Measurements from ENCODE around the gene RPS5.

The RPS5 gene

DNA sequence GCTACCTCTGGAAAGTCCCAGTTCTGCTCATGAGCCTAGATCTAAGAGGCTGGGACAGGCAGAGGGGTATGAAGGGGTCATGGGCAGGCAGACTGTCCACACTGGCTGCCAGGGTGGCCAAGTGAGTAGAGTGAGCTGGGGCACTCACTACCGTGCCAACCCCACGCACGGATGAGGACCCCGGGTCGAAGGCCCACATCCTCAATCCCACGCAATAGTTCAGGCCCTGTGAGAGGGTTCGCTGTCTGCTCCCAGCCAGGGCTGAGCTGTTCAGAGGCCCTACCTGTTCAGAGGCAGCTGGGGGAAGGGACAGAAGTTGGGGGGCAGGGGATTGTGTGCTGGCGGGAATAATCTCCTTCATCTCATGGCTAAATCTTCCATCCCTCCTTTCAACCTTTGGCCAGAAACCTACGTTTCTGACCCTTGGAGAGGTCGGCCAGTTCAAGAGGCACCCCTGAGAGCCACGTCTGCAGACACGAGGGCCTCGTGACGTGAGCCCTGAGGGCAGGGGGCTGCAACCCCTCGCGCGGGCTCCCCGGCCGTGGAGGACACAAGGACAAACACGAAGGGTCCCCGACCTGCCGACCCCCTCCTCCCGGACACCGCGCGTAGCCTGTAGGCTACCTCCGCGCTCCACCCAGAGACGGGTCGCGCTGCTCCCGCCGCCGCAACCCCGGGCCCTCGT is 1.0 kb upstream of the RPS5 start:
- DNase-seq (ENCODE audit: low spot score): no peak
- Mint-ChIP-seq H3K27ac (peak overlapping the region; percentile 94), H3K4me3 (peak overlapping the region; percentile 99), H3K9me3 (no peaks in the 10 kb centered on the region), H3K27me3 (ENCODE audit: low read depth) (no peaks in the 10 kb centered on the region), H3K36me3 (ENCODE audit: low read depth) (peaks cover 31% of the 10 kb centered on the region), H3K4me1 (ENCODE audit: low read depth) (peaks cover 24% of the 10 kb centered on the region)

DNA sequence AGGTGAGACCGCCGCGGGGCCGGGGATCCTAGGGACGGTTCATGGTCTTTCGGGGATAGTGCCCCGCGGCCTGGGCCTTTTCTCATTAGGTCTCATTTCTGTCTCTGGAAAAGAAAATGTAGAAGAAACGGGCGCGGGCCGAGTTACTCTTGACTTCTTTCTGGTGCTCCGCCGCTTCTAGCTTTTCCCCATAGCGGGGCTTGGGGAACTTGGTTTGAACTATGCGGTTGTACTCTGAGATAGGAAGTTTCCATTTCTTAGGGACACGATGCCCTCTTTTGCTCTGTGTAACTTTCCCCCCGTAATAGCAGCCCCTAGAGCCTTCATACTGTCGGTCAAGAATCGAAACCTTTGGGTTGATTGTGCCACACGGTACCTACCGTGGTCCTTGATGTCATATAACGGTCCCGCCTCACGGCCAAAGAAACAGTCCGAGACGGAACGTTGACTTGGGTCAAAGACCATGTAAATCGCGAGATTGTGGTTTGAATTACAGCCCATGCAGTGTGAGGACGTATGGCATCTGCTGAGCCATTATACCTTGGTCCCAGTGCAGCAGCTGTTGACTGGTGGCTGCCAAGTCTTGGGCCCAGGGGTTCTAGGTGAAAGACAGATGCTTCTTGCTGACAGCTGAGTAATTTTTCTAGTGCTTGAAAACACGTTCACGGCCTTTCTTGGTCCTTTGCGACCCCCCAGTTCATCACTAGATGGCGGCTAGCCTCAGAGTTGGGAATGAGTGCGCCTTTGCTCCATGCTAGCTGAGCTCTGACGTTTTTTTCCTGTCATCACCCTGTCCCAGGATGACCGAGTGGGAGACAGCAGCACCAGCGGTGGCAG is 487 bp downstream of the RPS5 start:
- Mint-ChIP-seq H3K9me3 (no peaks in the 10 kb centered on the region), H3K27me3 (ENCODE audit: low read depth) (no peaks in the 10 kb centered on the region), H3K27ac (peak overlapping the region; percentile 94), H3K4me3 (peak overlapping the region; percentile 99), H3K4me1 (ENCODE audit: low read depth) (peaks cover 20% of the 10 kb centered on the region), H3K36me3 (ENCODE audit: low read depth) (peaks cover 39% of the 10 kb centered on the region)
- no peak for DNase-seq (ENCODE audit: low spot score)

DNA sequence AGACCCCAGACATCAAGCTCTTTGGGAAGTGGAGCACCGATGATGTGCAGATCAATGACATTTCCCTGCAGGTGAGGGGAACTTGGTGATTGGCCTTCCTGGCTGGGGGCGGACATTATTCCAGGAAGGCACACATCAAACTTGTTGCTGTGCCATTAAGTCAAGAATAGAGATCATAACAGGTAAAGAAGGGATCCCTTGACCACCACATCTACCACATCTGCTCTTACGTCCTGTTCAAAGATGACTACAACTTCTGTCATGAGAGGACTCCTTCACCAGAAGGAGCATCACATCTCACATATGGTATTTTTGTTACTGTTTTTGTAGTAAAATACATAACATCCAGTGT is 1.1 kb downstream of the RPS5 start:
- H3K4me3 Mint-ChIP-seq: peak overlapping the region; percentile 99
- no peaks in the 10 kb centered on the region for H3K9me3 Mint-ChIP-seq
- H3K4me1 Mint-ChIP-seq (ENCODE audit: low read depth): peaks cover 20% of the 10 kb centered on the region
- H3K27ac Mint-ChIP-seq: peak overlapping the region; percentile 94
- H3K27me3 Mint-ChIP-seq (ENCODE audit: low read depth): no peaks in the 10 kb centered on the region
- H3K36me3 Mint-ChIP-seq (ENCODE audit: low read depth): peaks cover 44% of the 10 kb centered on the region
- no peak for DNase-seq (ENCODE audit: low spot score)

DNA sequence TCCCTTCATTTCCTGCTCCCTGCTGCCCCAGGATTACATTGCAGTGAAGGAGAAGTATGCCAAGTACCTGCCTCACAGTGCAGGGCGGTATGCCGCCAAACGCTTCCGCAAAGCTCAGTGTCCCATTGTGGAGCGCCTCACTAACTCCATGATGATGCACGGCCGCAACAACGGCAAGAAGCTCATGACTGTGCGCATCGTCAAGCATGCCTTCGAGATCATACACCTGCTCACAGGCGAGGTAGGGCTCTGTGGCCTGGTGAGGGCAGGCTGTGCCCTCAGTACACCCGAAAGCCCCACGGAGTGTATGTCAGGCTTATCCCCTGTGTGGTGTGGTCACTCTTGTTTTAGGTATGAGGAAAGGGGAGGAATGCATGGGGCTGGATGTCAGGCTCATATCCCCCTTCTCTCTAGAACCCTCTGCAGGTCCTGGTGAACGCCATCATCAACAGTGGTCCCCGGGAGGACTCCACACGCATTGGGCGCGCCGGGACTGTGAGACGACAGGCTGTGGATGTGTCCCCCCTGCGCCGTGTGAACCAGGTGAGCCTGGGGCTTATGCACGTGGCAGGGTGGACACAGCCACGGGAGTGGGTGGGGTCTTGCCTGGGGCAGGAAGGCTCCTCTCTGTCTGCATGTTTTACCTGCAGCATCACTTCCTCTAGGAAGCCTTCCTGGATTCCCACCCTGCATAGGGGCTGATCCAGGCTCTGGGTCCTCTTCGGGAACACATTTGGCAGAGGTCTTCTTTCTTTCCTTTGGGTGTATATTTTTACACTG is 6.1 kb downstream of the RPS5 start:
- Mint-ChIP-seq H3K4me3 (no peak overlapping the region), H3K4me1 (ENCODE audit: low read depth) (peaks cover 14% of the 10 kb centered on the region), H3K27me3 (ENCODE audit: low read depth) (no peaks in the 10 kb centered on the region), H3K27ac (no peak overlapping the region), H3K9me3 (no peaks in the 10 kb centered on the region), H3K36me3 (ENCODE audit: low read depth) (peaks cover 54% of the 10 kb centered on the region)
- DNase-seq (ENCODE audit: low spot score): no peak

DNA sequence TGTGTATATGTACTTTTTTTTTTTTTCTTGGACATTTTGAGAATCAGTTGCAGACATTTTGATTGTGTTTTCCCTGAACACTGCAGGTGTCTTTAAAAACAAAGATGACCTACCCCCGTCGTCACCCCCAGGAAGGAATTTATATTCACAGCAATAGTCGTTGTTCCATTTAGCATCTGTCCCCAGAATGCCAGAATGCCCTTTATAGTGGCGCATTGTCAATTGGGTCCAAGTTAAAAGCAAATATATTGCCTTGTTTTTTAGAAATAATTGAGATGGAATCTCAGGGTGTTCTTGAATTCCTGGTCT is 6.6 kb downstream of the RPS5 start:
- no peak for DNase-seq (ENCODE audit: low spot score)
- H3K36me3 Mint-ChIP-seq (ENCODE audit: low read depth): peaks cover 50% of the 10 kb centered on the region

DNA sequence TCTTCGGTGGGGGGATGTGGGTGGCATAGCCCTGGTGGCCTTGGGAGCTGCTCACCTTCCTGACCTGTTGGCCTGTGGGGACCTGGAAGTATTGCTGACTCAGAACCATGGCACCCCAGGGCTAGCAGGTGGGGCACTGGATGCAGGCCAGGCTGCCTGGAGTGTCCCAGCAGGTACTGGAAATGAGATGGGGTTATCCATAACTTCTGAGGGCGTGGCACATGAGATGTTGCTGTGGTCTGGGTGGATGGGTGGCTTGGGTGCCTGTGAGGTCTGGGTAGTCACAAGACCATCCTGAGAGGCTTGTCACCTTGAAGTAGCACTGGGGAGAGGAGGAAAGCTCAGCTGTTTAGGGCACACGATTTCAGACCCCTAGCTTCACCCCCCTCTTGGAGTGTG is 7.8 kb downstream of the RPS5 start:
- Mint-ChIP-seq H3K4me1 (ENCODE audit: low read depth) (peaks cover 5% of the 10 kb centered on the region), H3K36me3 (ENCODE audit: low read depth) (peaks cover 43% of the 10 kb centered on the region), H3K27ac (no peak overlapping the region), H3K4me3 (no peak overlapping the region), H3K27me3 (ENCODE audit: low read depth) (no peaks in the 10 kb centered on the region), H3K9me3 (no peaks in the 10 kb centered on the region)
- DNase-seq (ENCODE audit: low spot score): no peak

More for the DNA sequence above, 6.6 kb downstream of the RPS5 start:
- Mint-ChIP-seq H3K4me1 (ENCODE audit: low read depth) (peaks cover 12% of the 10 kb centered on the region), H3K9me3 (no peaks in the 10 kb centered on the region), H3K27me3 (ENCODE audit: low read depth) (no peaks in the 10 kb centered on the region), H3K27ac (no peak overlapping the region), H3K4me3 (no peak overlapping the region)

DNA sequence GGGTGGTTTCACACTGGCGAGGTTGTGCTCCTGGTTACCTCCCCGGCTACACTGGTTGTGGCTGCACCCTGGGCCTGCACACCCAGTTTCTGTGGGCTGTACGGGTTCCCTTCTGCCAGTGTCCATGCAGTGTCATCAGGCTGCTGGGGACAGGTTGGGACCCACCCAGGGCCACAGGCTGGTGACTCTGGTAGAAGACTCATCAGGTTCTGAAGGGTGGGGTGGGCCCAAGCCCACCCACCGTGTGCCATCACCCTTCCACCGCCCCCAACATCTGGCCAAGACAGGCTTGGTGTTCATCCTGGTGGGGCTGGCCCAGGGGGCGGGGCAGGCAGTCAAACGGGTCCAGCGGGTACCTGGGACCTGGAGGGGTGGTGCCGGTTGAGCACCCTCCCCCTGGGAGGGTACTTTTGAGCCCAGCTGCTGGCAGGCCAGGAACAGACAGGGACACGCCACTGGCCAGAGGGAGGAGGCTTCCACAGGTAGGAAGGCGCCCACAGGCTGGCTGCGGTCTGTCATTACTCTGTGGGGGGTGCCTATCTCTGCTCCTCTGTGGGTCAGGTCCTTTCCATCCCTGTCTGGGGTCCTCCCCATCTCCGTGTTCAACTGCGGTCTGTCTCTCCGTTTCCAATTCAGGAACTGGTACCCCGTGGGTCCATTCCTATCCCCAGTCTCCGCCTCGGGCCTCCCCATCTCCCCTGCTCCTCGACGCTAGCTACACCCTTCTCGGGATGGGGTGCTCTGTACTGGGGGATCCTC is 8.3 kb downstream of the RPS5 start, which contains the start of gene RNF225:
TSS of gene RNF225 (plus strand) at position 437 of the 759 bp plus-strand sequence. CDS start 434 bp downstream, outside the sequence.
- no peak for DNase-seq (ENCODE audit: low spot score)
- H3K36me3 Mint-ChIP-seq (ENCODE audit: low read depth): peaks cover 41% of the 10 kb centered on the region
- no peak within 1 kb of the TSS for H3K27ac Mint-ChIP-seq
- peaks cover 8% of the 10 kb centered on the region for H3K4me1 Mint-ChIP-seq (ENCODE audit: low read depth)
- H3K27me3 Mint-ChIP-seq (ENCODE audit: low read depth): no peaks in the 10 kb centered on the region
- no peak within 1 kb of the TSS for H3K4me3 Mint-ChIP-seq
- no peaks in the 10 kb centered on the region for H3K9me3 Mint-ChIP-seq

DNA sequence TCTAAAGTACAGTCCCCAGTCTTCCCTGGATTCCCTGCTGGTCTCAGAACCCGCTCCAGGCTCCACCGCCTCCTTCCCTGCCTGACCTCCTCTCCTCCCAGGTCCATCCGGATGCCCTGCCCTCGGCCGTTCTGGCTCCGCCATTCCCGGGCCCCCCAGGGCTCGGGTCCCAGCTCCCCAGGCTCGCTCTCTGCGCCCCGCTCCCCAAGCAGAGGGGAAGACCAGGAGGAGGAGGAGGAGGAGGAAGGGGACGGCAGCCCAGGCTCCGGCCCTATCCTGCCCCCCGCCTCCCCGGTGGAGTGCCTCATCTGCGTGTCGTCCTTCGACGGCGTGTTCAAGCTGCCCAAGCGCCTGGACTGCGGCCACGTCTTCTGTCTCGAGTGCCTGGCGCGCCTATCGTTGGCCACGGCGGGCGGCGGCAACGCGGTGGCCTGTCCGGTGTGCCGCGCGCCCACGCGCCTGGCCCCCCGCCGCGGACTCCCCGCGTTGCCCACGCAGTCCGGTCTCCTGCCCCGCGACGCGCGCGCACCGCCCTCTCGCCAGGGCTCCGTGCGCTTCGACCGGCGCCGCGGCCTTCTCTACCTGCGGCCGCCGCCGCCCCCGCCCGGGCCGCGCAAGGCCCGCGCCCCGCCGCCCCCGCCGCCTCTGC is 9.0 kb downstream of the RPS5 start:
- Mint-ChIP-seq H3K4me3 (no peak overlapping the region), H3K36me3 (ENCODE audit: low read depth) (peaks cover 34% of the 10 kb centered on the region), H3K27me3 (ENCODE audit: low read depth) (no peaks in the 10 kb centered on the region), H3K27ac (no peak overlapping the region), H3K4me1 (ENCODE audit: low read depth) (peaks cover 10% of the 10 kb centered on the region), H3K9me3 (no peaks in the 10 kb centered on the region)
- DNase-seq (ENCODE audit: low spot score): no peak

DNA sequence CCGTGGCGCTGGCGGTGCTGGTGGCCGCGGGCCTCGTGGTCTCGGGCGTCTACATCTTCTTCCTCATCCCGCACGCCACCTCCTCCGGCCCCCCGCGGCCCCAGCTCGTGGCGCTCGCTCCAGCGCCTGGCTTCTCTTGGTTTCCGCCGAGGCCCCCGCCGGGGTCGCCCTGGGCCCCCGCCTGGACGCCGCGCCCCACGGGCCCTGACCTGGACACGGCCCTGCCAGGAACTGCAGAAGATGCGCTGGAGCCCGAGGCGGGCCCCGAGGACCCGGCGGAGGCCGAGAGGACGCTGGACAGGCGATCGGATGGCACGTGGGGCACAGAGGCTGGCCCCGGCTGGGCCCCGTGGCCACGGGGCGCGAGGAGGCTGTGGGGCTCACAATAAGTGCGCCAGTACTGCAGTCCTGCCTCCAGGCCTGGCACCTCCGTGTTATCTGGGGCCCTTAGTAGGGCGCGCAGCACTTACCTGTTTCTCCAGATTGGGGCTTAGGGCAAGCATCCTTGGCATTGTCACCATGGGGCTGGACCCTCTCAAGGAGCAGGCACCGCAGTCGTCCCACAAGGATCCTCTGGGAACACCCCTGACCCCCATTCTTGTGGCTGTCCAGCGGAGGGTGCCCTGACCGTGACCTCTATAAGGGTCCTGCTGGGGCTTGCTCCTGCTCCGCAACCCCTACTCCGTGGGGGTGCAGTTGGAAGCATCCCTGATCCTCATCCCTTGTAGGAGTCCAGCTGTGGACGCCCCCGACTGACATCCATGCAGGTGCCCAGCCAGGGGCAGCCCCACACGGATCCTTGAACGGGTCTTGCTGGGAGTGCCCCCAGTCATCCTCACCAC is 9.8 kb downstream of the RPS5 start:
- no peak overlapping the region for H3K27ac Mint-ChIP-seq
- H3K4me3 Mint-ChIP-seq: no peak overlapping the region
- H3K9me3 Mint-ChIP-seq: no peaks in the 10 kb centered on the region
- peaks cover 30% of the 10 kb centered on the region for H3K36me3 Mint-ChIP-seq (ENCODE audit: low read depth)
- no peak for DNase-seq (ENCODE audit: low spot score)
- peaks cover 12% of the 10 kb centered on the region for H3K4me1 Mint-ChIP-seq (ENCODE audit: low read depth)
- H3K27me3 Mint-ChIP-seq (ENCODE audit: low read depth): no peaks in the 10 kb centered on the region

DNA sequence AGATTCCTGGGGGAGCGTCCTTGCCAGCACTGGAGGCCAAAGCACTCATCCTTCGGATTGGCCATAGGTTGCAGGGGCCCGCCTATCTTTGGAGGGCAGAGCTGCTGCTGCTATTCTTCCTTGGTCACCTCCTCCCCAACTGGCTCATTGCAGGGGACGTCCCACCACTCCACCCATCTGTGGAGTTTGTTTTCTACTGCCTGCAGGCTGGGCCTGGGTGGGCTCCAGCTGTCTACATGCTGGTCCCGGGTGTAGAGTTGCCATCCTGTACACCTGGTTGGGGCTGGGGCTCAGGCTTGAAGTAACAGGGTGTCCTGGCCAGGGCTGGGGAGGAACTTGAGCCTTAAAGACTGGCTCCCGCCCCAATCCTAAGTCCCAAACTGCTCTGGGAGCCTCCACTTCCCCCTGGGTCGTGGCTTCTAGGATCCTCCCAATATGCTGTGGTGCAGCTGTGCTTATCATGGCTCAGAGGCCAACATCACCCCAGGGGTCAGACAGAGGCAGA is 10.5 kb downstream of the RPS5 start:
- DNase-seq (ENCODE audit: low spot score): no peak
- no peaks in the 10 kb centered on the region for H3K9me3 Mint-ChIP-seq
- H3K4me1 Mint-ChIP-seq (ENCODE audit: low read depth): peaks cover 15% of the 10 kb centered on the region
- H3K27me3 Mint-ChIP-seq (ENCODE audit: low read depth): no peaks in the 10 kb centered on the region
- no peak overlapping the region for H3K4me3 Mint-ChIP-seq
- peaks cover 27% of the 10 kb centered on the region for H3K36me3 Mint-ChIP-seq (ENCODE audit: low read depth)
- H3K27ac Mint-ChIP-seq: no peak overlapping the region

DNA sequence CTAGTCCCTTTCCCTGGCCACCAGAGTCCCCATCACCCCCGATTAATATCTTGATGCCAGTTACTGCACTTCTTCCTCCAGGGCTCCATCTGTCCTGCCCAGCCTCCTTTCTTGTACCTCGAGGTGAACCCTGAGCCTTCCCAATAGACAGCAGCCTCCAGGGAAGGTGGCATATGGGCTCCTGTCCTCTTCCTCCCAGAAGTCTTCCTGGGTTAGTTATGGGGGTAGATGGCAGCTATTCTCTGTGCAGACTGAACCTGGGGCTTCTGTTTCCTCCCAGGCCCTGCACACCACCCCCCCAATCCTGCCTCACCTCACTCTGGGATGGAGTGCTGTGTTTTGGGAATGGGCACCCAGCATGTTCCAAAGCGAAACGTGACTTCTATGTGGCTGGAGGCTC is 11.0 kb downstream of the RPS5 start:
- Mint-ChIP-seq H3K4me3 (no peak overlapping the region), H3K27ac (no peak overlapping the region), H3K4me1 (ENCODE audit: low read depth) (peaks cover 15% of the 10 kb centered on the region), H3K9me3 (no peaks in the 10 kb centered on the region), H3K36me3 (ENCODE audit: low read depth) (peaks cover 22% of the 10 kb centered on the region), H3K27me3 (ENCODE audit: low read depth) (no peaks in the 10 kb centered on the region)
- no peak for DNase-seq (ENCODE audit: low spot score)

DNA sequence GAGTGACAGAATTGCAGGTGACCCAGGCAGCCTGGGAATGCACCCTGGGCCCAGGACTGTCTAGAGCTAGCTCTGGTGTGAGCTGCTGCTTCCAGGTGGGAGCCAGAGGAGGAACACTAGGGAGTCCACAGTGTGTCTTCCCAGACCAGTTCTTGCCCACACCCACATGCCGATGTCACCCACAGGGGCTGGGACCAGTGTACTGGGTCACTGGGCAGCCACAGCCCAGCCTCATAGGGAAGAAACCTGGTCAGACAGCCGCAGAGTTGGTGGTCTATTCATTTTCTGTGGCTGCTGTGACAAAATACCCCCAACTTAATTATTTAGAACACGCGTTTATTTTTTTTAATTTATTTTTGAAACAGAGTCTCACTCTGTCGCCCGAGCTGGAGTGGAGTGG is 11.5 kb downstream of the RPS5 start:
- H3K9me3 Mint-ChIP-seq: no peaks in the 10 kb centered on the region
- no peaks in the 10 kb centered on the region for H3K27me3 Mint-ChIP-seq (ENCODE audit: low read depth)
- peaks cover 17% of the 10 kb centered on the region for H3K36me3 Mint-ChIP-seq (ENCODE audit: low read depth)

More for the DNA sequence above, 11.5 kb downstream of the RPS5 start:
- H3K27ac Mint-ChIP-seq: no peak overlapping the region
- H3K4me3 Mint-ChIP-seq: no peak overlapping the region
- DNase-seq (ENCODE audit: low spot score): no peak
- H3K4me1 Mint-ChIP-seq (ENCODE audit: low read depth): peaks cover 15% of the 10 kb centered on the region
